ENCODE data around the gene CDK5RAP1.
A peak's percentile ranks its signal among the peaks of the same experiment; 100 is the strongest.
"Not testable (repeated sequence)": the region's sequence is repeated elsewhere in the genome, so short reads cannot be mapped to it uniquely, and the experiment has no call there.

CDK5RAP1 gene

GRCh38 chr20:33418033-33418432 lies 16.7 kb upstream of the CDK5RAP1 start:
- no peak for DNase-seq

- DNase-seq, result no peak
Measured at GRCh38 chr20:33415948-33416347, 14.6 kb upstream of the CDK5RAP1 start.

DNA sequence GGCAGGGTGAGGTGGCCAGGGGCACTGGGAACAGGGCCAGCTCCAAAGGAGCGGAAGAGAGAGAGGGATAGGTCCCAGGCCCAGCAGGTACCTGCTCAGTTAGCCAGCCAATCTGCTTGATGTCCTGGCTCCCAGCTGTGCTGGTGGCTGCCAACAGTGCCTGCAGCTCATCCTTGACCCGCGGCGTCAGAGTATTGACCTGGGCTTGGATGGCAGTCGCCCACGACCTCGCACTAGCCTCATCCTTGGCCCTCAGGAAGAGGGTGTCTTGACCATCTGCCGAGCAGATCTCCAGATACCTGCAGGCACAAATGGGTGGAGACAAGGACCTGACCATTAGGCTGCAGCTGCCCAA lies 11.1 kb upstream of the CDK5RAP1 start:
- DNase-seq, result no peak

DNA sequence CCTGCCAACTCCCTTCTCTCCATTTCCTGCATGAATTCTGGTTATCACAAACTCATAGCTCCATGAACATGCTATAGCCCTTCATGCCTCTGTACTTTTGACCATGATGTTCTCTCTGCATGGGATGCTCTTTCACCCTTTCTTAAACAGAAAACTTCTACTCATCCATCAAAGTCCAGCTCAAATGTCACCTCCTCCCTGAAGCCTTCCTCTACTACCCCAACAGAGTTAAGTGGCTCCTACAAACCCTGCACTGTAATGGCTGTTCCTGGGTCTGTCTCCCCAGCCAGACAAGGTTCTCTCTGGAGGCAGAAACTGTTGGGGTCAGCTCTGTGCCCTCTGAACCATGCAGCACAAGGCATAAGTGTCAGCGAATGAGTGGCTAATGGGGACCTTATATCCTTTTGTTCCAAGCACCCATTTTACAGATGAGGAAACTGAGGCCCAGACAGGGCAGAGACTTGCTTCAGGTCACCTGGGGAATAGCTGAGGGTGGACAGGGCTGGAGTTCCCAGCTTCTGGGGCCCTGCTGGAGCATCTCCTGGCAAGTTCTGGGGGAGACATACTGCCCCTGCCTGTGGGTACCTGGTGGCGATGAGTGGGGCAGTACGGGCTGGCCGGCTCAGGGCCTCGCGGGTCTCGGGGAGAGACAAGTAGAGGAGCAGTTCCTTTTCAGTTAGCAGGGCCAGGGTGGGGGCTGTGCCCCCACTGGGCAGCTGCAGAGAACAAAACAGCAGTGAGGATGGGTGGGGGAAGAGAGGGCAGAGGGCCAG lies 10.6 kb upstream of the CDK5RAP1 start:
- no peak for DNase-seq

DNA sequence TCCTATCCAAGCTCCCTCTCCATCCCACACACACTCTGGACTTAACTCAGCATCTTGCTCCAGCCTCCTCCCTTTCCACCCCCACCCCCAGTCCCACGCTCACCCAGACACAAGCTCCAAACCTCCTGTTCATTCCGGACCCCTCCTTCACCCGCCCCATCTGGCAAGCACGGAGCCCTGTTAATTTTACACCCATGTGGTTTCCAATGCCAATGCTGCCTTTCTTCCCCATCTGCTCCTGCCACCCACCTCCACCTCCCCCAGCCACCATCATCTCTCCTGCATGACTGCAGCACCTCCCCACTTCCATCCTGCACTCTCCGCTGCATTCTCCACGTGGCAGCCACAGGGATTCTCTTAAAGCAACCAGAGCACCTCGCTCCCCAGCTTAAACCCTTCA lies 9.9 kb upstream of the CDK5RAP1 start:
- DNase-seq, result no peak

- no peak for DNase-seq
Measured at GRCh38 chr20:33410081-33410742, 8.9 kb upstream of the CDK5RAP1 start.

GRCh38 chr20:33408716-33409654 lies 7.7 kb upstream of the CDK5RAP1 start:
- DNase-seq, result no peak

GRCh38 chr20:33408313-33408712 lies 7.0 kb upstream of the CDK5RAP1 start:
- DNase-seq, result no peak

DNA sequence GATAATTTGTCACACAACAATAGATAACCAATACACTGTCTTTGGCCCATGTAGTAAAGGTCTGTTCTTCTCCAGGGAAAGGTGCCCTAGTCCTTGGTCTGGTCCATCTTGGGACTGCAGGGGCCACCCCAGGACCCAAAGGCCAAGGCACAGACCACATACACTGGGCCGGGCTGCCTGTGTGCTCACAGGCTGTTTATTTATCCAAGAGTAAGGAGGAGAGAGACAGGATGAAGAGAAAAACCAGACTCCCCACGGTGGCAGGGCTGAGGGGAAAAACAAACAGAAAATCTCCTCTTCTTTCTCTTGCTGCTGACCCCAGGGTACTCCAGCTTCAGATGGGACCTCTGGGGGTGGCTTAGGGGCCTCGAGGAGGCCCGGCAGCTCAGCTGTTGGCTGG lies 6.5 kb upstream of the CDK5RAP1 start:
- DNase-seq, result no peak

- DNase-seq, result no peak
Measured at GRCh38 chr20:33407251-33407650, 5.9 kb upstream of the CDK5RAP1 start.

DNA sequence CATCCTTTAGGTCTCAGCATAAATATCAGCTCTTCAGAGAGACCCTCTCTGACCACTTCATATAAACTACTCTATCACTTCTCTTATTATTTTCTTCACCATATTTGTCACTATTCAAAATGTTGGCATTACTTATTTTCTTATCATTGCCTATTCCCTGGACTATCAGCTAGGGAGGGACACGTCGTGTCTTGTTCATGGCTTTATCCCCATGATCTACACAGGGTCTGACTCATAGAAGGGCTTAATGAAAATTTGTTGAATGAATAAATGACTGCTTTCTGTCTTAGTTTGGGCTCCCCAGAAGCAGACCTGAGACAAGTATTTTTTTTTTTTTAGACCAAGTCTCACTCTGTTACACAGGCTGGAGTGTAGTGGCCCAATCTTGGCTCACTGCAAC lies 3.0 kb upstream of the CDK5RAP1 start:
- DNase-seq, result no peak

GRCh38 chr20:33401921-33402369 lies 626 bp upstream of the CDK5RAP1 start:
- DNase-seq, result peak; percentile 11

DNA sequence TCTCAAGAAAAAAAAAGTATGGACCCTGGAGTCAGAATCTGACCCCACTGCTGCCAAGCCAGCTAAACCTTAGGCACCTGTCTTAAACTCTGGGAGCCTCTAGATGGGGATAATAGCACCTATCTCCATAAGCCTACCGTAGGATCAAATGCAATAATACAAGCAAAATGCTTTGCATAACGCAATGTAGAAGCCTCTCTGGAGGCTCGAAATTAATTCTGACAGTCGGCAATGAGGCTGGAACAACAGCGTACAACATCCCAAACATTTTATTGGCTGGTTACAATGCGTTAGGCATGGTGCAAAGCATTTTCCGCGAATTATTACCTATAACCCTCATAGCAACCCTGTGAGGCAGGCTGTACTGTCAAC lies 521 bp downstream of the CDK5RAP1 start:
- no peak for DNase-seq

- no peak for DNase-seq
Measured at GRCh38 chr20:33399924-33400323, 1.4 kb downstream of the CDK5RAP1 start.

- no peak for DNase-seq
Measured at GRCh38 chr20:33394718-33395117, 6.6 kb downstream of the CDK5RAP1 start.

GRCh38 chr20:33393609-33394008 lies 7.7 kb downstream of the CDK5RAP1 start:
- DNase-seq, result no peak

- no peak for DNase-seq
Measured at GRCh38 chr20:33391722-33392415, 9.4 kb downstream of the CDK5RAP1 start.

DNA sequence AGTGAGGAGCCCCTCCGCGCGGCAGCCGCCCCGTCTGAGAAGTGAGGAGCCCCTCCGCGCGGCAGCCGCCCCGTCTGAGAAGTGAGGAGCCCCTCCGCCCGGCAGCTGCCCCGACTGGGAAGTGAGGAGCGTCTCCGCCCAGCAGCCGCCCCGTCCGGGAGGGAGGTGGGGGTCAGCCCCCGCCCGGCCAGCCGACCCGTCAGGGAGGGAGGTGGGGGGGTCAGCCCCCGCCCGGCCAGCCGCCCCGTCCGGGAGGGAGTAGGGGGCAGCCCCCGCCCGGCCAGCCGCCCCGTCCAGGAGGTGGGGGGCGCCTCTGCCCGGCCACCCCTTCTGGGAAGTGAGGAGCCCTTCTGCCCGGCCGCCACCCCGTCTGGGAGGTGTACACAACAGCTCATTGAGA lies 12.0 kb downstream of the CDK5RAP1 start:
- not testable (repeated sequence) for DNase-seq

- no peak for DNase-seq
Measured at GRCh38 chr20:33388268-33388667, 13.1 kb downstream of the CDK5RAP1 start.

DNA sequence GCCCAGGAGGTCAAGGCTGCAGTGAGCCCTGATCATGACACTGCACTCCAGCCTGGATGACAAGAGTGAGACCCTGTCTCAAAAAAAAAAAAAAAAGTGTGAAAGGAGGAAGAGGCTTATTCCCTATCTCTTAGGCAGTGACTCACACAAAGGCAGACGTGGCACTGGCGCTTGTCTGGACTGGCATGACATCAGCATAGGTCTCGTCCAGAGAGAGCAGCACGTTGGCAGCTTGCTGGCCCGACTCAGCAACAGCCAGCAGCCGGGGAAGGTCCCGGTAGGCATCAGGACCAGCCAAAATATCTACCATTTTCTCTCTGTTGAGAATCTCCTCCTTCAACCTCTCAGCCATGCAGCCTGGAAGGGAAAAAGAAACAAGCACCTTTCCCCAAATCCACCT lies 14.1 kb downstream of the CDK5RAP1 start:
- DNase-seq, result peak; percentile 20

- DNase-seq, result no peak
Measured at GRCh38 chr20:33386673-33387072, 14.6 kb downstream of the CDK5RAP1 start.

DNA sequence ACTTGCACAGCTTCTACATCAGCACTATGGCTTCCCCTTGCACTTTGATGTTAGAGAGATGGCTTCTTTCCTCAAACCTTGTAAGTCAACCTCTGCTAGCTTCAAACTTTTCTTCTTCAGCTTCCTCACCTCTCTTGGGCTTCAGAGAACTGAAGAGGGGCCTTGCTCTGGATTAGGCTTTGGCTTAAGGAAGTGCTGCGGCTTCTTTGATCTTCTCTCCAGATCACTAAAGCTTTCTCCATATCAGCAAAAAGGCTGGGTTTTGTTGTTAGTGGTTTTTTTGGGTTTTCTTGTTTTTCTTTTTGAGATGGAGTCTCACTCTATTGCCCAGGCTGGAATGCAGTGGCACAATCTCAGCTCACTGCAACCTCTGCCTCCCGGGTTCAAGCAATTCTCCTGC lies 24.0 kb downstream of the CDK5RAP1 start:
- peak; percentile 26 for DNase-seq

All from CD4-positive, alpha-beta T cell treated with Interleukin-6 for 4 hours (primary cell).